Suppressor macrophage treated with lipopolysaccharide for 4 hours (primary cell): ENCODE data around the gene ANTXR2.
A peak's percentile ranks its signal among the peaks of the same experiment; 100 is the strongest.
"Not testable (repeated sequence)": the region's sequence is repeated elsewhere in the genome, so short reads cannot be mapped to it uniquely, and the experiment has no call there.

ENCODE experiments used
- DNase-seq: peaks from one replicate; pipeline ENCODE4 v3.0.0-alpha.2; 2020

ANTXR2 gene

DNA sequence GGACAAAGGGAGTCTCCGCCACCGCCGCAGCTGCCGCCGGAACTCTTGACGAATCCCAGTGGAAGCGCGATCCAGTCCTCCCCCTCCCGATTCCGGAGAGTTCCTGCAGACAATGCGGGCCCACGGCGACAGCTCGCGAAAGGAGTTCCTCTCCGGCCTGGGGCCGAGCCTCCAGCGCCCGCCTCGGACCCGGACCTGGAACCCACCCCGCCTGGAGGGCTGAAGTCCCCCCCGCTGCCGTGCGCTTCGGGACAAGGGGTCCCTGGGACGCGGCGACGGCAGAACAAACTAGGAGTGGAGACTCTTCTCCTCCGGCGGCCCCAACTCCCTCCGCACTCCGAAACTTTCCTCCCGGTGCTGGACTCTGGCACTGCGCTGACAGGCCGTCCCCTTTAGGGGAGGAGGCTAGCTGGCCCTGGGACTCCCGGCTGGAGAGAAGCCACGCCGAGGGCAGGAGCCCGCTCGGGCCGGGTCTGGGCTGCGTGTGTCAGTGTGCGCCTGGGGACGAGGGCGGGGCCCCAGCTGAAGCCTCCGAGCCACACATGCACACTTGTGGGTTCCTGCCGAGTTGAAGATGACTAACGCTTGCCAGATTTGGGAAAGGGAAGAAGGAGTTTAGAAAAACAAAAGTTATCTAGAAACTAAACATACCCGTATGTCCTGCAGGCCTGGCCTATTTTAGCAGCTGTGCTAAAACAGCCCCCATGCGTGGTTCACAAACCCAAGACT lies at the start of gene ANTXR2:
TSS of gene ANTXR2 (minus strand) at position 486 of the 729 bp plus-strand sequence. CDS start 669 bp downstream, outside the sequence.
- DNase-seq, result peak; percentile 94

GRCh38 chr4:80121815-80122214 lies 48.8 kb upstream of the ANTXR2 start:
- DNase-seq, result not testable (repeated sequence)

DNA sequence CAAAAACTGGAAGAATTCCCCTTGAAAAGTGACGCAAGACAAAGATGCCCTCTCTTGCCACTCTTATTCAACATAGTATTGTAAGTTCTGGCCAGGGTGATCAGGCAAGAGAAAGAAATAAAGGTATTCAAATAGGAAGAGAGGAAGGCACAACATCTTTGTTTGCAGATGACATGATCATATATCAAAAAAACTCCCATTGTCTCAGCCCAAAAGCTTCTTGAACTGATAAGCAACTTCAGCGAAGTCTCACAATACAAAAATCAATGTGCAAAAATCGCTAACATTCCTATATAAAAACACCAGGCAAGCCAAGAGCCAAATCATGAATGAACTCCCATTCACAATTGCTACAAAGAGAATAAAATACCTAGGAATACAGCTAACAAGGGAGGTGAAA lies 46.6 kb upstream of the ANTXR2 start:
- not testable (repeated sequence) for DNase-seq

DNA sequence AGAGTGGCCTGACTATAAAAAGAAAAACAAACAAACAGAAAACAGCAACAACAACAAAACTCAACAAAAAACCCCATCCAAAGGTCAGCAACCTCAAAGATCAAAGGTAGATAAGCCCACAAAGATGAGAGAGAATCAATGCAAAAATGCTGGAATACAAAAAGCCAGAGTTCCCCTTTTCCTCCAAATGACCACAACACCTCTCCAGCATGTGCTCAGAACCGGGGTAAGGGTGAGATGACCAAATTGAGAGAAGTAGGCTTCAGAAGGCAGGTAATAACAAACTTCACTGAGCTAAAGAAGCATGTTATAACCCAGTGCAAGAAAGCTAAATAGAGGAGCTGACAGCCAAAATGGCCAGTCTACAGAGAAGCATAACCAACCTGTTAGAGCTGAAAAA lies 43.5 kb upstream of the ANTXR2 start:
- DNase-seq, result no peak

DNA sequence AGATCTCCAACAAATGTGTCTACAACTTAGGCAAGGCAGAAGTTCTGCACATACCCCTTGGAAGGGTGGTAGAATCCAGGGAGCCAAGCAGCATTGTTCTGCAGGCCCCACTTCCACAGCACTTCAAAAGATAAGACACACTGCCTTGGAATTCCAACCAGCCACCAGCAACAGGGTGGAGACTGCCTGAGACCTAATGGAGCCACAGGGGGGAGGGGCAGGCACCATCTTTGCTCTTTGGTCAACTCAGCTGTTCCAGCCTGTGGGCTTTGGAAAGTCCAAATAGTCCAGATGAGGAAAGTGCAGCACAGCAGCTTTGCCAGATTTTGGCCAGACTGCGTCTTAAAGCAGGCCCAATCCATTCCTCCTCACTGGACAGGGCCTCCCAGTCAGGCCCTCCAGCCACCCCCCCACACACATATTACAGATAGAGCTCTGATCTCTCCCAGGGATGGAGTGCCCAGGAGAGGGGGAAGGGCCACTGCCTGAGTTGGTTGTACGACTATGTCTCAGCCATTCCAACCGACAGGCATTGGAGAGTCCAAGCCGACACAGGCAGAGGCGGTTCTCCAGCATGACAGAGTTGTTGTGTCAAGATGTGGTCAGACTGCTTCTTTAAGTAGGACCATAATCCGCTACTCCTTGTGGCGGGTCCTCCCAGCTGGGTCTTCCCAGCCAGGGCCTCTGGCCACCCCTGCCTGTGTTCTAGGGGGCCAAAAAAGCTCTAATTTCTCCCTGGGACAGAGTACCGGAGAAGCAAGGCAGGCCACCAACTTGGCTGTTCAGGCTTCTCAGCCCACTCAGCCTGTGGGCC lies 42.5 kb upstream of the ANTXR2 start:
- no peak for DNase-seq

DNA sequence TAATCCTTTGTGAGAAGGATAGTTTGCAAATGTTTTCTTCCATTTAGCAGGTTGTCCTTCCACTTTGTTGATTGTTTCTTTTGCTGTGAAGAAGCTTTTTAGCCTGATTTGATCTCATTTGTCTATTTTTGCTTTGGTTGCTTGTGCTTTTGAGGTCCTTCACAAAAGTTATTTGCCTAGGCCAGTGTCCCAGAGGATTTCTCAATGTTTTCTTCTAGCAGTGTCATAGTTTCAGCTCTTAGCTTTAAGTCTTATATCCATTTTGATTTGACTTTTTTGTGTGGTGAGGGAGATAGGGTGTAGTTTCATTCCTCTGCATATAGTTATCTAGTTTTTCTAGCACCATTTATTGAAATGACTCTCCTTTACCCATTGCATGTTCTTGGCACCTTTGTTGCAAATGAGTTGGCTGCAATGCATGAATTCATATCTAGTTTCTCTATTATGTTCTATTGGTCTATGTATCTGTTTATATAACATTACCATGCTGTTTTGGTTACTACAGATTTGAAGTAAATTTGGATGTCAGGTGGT lies 41.8 kb upstream of the ANTXR2 start:
- DNase-seq, result no peak

DNA sequence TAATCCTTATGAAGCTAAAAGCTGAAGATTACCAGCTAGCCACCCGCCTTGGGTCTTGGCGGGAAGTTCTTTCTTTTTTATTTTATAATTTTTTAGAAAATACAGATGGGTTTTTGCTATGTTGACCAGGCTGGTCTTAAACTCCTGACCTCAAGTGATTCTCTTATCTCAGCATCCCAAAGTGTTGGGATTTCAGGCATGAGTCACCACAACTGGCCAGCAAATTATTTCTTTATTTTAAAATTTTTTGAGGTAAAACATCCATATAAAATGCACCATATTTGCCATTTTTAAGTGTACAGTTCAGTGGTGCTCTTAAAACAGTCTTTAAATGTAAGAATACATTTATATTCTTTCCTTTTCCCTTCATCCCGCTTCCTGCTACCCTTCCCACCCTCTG lies 40.6 kb upstream of the ANTXR2 start:
- DNase-seq, result no peak

GRCh38 chr4:80112236-80112635 lies 39.2 kb upstream of the ANTXR2 start:
- DNase-seq, result no peak

GRCh38 chr4:80111276-80111675 lies 38.2 kb upstream of the ANTXR2 start:
- no peak for DNase-seq

GRCh38 chr4:80107374-80107773 lies 34.3 kb upstream of the ANTXR2 start:
- DNase-seq, result no peak

GRCh38 chr4:80104927-80105326 lies 31.9 kb upstream of the ANTXR2 start:
- DNase-seq, result no peak

- DNase-seq, result no peak
Measured at GRCh38 chr4:80103629-80104028, 30.6 kb upstream of the ANTXR2 start.

- DNase-seq, result peak; percentile 35
Measured at GRCh38 chr4:80101792-80102116, 28.7 kb upstream of the ANTXR2 start.

DNA sequence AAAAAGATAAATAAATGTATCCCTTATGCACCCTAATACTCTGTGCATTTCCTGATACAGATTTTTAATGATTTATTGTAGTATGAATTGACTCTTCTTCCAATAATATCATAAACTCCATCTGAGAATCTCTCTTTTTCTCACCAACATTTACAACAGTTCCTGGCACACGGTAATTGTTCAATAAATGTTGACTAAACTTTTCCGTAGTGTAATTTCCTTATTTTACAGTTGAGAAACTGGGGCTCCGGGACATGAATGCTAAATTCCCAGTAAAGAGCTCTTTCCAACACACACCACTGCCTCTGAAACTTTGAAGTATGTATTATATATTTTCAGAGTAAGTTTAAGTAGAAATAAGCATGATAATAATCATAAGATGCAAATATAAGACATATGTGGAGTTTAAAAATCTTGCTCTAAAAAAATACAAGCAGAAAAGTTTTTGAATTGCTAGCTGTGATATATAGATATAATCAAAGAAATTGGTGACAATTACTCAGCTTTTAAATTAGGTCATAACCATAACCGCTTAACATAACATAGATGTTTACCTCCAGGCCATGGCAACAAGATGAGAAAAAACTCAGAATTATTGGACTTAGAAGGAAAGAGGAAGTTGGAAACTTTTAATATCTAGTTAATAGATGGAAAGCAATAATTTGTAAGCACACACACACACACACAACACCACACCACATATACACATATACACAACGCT lies 28.2 kb upstream of the ANTXR2 start:
- peak; percentile 50 for DNase-seq

GRCh38 chr4:80099671-80100070 lies 26.6 kb upstream of the ANTXR2 start:
- no peak for DNase-seq

DNA sequence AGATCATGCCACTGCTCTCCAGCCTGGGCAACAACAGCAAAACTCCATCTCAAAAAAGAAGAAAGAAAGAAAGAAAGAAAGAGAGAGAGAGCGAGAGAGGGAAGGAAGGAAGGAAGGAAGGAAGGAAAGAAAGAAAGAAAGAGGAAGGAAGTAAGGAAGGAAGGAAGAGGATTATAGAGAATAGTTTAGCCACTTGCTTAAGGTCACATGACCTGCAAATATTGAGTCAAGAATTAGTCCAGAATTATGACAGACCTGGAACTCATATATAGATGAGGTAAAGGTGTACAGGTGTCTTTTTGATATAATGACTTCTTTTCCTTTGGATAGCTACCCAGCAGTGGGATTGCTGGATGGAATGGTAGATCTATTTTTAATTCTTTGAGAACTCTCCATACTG lies 25.6 kb upstream of the ANTXR2 start:
- no peak for DNase-seq

GRCh38 chr4:80097400-80098177 lies 24.6 kb upstream of the ANTXR2 start:
- DNase-seq, result no peak

DNA sequence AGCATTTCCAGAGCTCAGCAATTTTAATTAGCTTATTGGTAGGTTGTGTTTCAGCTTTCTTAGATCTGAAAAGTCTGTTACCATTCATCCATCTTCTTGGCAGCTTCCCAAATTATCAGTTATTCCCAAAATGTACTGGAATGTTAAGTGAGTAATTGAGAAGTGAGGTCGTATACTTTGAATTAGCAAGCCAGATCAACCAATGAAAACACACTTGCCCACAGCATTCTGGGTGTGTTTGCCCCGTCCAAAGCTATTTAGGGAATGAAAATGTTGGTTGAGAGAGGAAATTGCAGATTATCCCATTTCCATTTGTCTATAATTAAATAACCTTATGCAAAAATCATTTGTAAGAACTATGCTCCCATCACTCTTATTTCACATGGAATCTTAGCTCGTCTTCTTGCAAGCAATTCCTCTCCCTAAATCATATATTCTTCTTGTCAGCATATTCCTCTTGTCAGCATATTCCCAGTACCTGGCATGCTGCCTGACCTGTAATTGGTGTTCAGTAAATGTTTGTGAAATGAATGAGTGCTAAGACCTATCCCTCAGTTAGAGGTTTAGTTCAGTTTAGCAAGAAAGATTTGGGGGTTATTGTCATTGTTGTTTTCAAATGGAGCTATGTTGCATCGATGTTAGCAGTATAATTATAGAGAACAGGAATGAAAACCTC lies 23.3 kb upstream of the ANTXR2 start:
- DNase-seq, result no peak

DNA sequence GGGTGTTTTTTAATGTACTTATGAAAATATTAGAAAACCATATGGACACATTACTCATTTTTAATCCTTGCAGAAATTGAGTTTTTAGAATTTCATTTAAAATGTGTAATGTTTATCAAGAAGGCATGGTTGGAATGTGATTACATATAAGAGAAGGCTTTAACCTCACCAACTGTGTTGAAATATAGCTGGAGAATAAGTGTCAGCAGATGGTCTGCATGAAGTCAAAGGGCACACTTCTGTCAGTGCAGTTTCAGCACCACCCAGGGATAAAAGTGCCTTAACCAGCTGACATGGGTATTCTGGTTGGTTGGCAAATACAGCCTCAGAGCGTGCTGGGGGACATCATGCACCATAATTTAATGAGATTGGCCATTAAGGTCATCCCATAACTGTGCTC lies 21.2 kb upstream of the ANTXR2 start:
- DNase-seq, result no peak

GRCh38 chr4:80093563-80093962 lies 20.5 kb upstream of the ANTXR2 start:
- no peak for DNase-seq

DNA sequence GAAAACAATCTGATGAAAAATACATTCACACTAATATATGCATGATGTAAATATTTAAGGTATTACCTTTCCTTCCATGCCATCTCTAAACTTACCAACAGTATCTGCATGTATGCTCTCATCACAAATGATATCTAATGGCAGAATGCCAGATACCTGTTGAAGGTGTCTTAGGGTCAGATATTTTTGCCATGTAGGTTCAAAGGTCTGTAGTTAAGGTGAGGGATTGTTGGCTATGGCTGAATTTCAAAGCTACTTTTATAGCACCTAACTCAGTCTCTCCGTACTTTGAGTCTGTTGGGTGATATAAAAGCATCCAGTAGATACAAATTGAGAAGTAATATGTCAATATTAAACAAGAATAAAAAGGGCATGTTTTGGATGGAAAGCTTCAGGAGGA lies 19.8 kb upstream of the ANTXR2 start:
- no peak for DNase-seq

DNA sequence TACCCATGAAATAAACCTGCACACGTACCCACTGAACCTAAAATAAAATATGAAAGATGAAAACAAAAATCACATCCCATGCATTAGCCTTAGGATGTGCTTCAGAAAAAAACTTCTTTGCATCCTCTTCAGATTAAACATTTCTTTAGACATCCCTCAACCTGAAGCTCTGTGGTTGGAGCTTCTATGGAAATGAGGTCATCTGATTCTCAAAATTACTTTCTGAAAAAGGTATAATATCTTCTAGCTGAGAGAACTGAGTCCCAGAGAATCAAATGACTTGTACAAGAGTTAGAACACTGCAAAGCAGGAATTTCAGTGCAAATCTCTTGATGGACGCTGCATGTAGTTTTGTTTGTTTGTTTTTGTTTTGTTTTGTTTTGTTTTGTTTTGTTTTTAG lies 19.1 kb upstream of the ANTXR2 start:
- no peak for DNase-seq
